PC-3 (cell line): Measurements from ENCODE around the gene STARD7. TPM values are rescaled to one million over a fixed set of nuclear protein-coding genes. Genes with fewer than 3 reads are reported as not detected.

Source experiments
- ATAC-seq: fragments of 200-7000 bp; cut with Tn5 transposase; 2 replicates; pipeline ENCODE4 v1.9.1; 2020; ENCODE audit warnings: mild to moderate bottlenecking, moderate library complexity
- BruUV-seq: library from RNA; stranded (reverse); fragments of 400-500 nt; replicated peaks from 2 replicates; lab custom pipeline; 2021; lab: Mats Ljungman, UMichigan
- CTCF ChIA-PET: fragments of 300-600 bp; sonication (Branson Sonifier 250); formaldehyde crosslinking; loops from one replicate; lab custom pipeline; 2022; ENCODE audit warnings: antibody characterized with exemption; lab: Charles Lee
- POLR2A ChIA-PET: fragments of 300-600 bp; sonication (Branson Sonifier 250); formaldehyde crosslinking; loops from one replicate; lab custom pipeline; 2022; ENCODE audit warnings: antibody characterized with exemption; ENCODE audit not compliant: unreplicated experiment; lab: Charles Lee
- DNase-seq: peaks from one replicate; pipeline ENCODE4 v3.0.0-alpha.2; 2015
- H2AFZ ChIP-seq: fragments of 300-600 bp; sonication (generic); 2 replicates; pipeline ENCODE4 v1.6.0; 2016; ENCODE audit warnings: antibody characterized with exemption, low read length
- H3F3A ChIP-seq: fragments of 300-600 bp; sonication (generic); one replicate; pipeline ENCODE4 v1.6.0; 2017; ENCODE audit warnings: antibody characterized with exemption, low read length, control low read depth, mild to moderate bottlenecking; ENCODE audit not compliant: unreplicated experiment
- H3K27ac ChIP-seq: fragments of 300-600 bp; sonication (generic); 2 replicates; pipeline ENCODE4 v1.5.1; 2016; ENCODE audit warnings: mild to moderate bottlenecking, low read length
- H3K27me3 ChIP-seq: fragments of 300-600 bp; sonication (generic); 2 replicates; pipeline ENCODE4 v1.6.1; 2016; ENCODE audit warnings: low read length, mixed read lengths
- H3K36me3 ChIP-seq: fragments of 300-600 bp; sonication (generic); 2 replicates; pipeline ENCODE4 v1.6.1; 2016; ENCODE audit warnings: low read depth, mixed run types, low read length, mixed read lengths
- H3K4me1 ChIP-seq: fragments of 300-600 bp; sonication (generic); 2 replicates; pipeline ENCODE4 v1.5.1; 2016; ENCODE audit warnings: low read length; ENCODE audit not compliant: insufficient read depth
- H3K4me2 ChIP-seq: fragments of 300-600 bp; sonication (generic); 2 replicates; pipeline ENCODE4 v1.6.0; 2016; ENCODE audit warnings: low read length
- H3K4me3 ChIP-seq: fragments of 300-600 bp; sonication (generic); 2 replicates; pipeline ENCODE4 v1.5.1; 2016; ENCODE audit warnings: mild to moderate bottlenecking, low read length, mixed read lengths
- H3K79me2 ChIP-seq: fragments of 300-600 bp; sonication (generic); 2 replicates; pipeline ENCODE4 v1.6.1; 2017; ENCODE audit warnings: low read length, mixed read lengths
- H3K9ac ChIP-seq: fragments of 300-600 bp; sonication (generic); 2 replicates; pipeline ENCODE4 v1.6.0; 2016; ENCODE audit warnings: mild to moderate bottlenecking, low read length
- H3K9me2 ChIP-seq: fragments of 300-600 bp; sonication (generic); replicated peaks from 2 replicates; pipeline ENCODE4 v1.6.1; 2016; ENCODE audit warnings: mixed run types, low read length, mixed read lengths
- H3K9me3 ChIP-seq: fragments of 300-600 bp; sonication (generic); 2 replicates; pipeline ENCODE4 v1.6.1; 2016; ENCODE audit warnings: low read length, mixed read lengths
- H4K20me1 ChIP-seq: fragments of 300-600 bp; sonication (generic); 2 replicates; pipeline ENCODE4 v1.6.1; 2016; ENCODE audit warnings: low read length, mixed read lengths
- CTCF ChIP-seq: fragments of 300-600 bp; sonication (generic); conservative IDR thresholded peaks from 2 replicates; pipeline ENCODE4 v1.5.1; 2017; ENCODE audit warnings: antibody characterized with exemption, low read depth, mild to moderate bottlenecking, low read length
- EZH2 ChIP-seq: fragments of 300-600 bp; sonication (generic); IDR thresholded peaks from one replicate; pipeline ENCODE4 v1.6.1; 2017; ENCODE audit warnings: antibody characterized with exemption, mild to moderate bottlenecking, low read length; ENCODE audit not compliant: unreplicated experiment
- EZH2phosphoT487 ChIP-seq: fragments of 300-600 bp; sonication (generic); IDR thresholded peaks from 2 replicates; pipeline ENCODE4 v1.6.1; 2018; ENCODE audit warnings: mild to moderate bottlenecking, antibody characterized with exemption, low read length, borderline replicate concordance
- intact Hi-C: fragments of 100-400 bp; cut with micrococcal nuclease; formaldehyde crosslinking; loops from 2 replicates; pipeline ENCODE4 v1.9.0; 2023
- total RNA-seq: library from RNA; depleted of rRNA; stranded (reverse); fragments of >200 nt; gene quantifications from 2 replicates; pipeline ENCODE4 v1.2.3, GENCODE V29; 2014

Gene STARD7
- total RNA-seq, 1 experiment from 2014 or later, result 169 TPM

- H3K79me2 ChIP-seq, result peaks cover 85% of the 10 kb centered on the region
- peaks cover 48% of the 10 kb centered on the region for H4K20me1 ChIP-seq
- H3K4me3 ChIP-seq, result no peak overlapping the region
- POLR2A ChIA-PET, result interaction anchor here (0.6 kb wide), 1 partner anchor 14 kb away, joined by 4 read pairs; no protein-coding TSS in a partner anchor
- no peak for TF ChIP-seq EZH2phosphoT487
- no peak for TF ChIP-seq CTCF
- no peak for TF ChIP-seq EZH2
- H3K4me1 ChIP-seq, result 0 out of 2 replicates have a peak, but pooled peaks cover 13% of the 10 kb centered on the region
- H3K9me2 ChIP-seq, result no peaks in the 10 kb centered on the region
- CTCF ChIA-PET, result no interaction called here
- H3K27ac ChIP-seq, result no peak overlapping the region
- no peaks in the 10 kb centered on the region for H3K27me3 ChIP-seq
- ATAC-seq (peak; percentile 95), DNase-seq (peak; percentile 47)
- BruUV-seq, result no TSS peak
- intact Hi-C loops, result no loop called here
- no peak overlapping the region for H3K9ac ChIP-seq
- H3K9me3 ChIP-seq, result no peaks in the 10 kb centered on the region
- peaks cover 47% of the 10 kb centered on the region for H3K36me3 ChIP-seq
- no peak overlapping the region for H3K4me2 ChIP-seq
- H2AFZ ChIP-seq, result no peak overlapping the region
- no peaks in the 10 kb centered on the region for H3F3A ChIP-seq
Measured at GRCh38 chr2:96195410-96196066, 13.1 kb downstream of the STARD7 start.

- Histone ChIP-seq H3K4me2 (no peak overlapping the region), H3K4me3 (no peak overlapping the region), H3K9me3 (no peaks in the 10 kb centered on the region), H3K36me3 (peaks cover 52% of the 10 kb centered on the region), H3K27ac (no peak overlapping the region), H3K27me3 (no peaks in the 10 kb centered on the region), H4K20me1 (peaks cover 19% of the 10 kb centered on the region), H3K79me2 (peaks cover 50% of the 10 kb centered on the region), H2AFZ (no peak overlapping the region), H3K9ac (no peak overlapping the region), H3F3A (no peaks in the 10 kb centered on the region), H3K9me2 (no peaks in the 10 kb centered on the region), H3K4me1 (0 out of 2 replicates have a peak, but pooled peaks cover 13% of the 10 kb centered on the region)
- no peak for DNase-seq
- ChIA-PET CTCF (no interaction called here), POLR2A (no interaction called here)
- no peak for ATAC-seq
- BruUV-seq, result no TSS peak
- intact Hi-C loops, result no loop called here
- TF ChIP-seq CTCF, result no peak
- TF ChIP-seq EZH2phosphoT487, result no peak
- TF ChIP-seq EZH2, result no peak
Measured at GRCh38 chr2:96191937-96192670, 16.5 kb downstream of the STARD7 start.
